Endothelial cell of umbilical vein (primary cell): ENCODE results near the gene KCNH2.

Experiments
- EZH2 ChIP-seq: IDR thresholded peaks from 2 replicates; pipeline ENCODE4 v1.6.1; 2012; ENCODE audit warnings: borderline replicate concordance, low read depth, mild to moderate bottlenecking, moderate library complexity, low read length, inconsistent platforms; ENCODE audit not compliant: severe bottlenecking
- JUN ChIP-seq: IDR thresholded peaks from 2 replicates; pipeline ENCODE4 v1.6.1; 2011; ENCODE audit warnings: borderline replicate concordance, low read depth; ENCODE audit not compliant: insufficient read length, insufficient read depth
- POLR2AphosphoS5 ChIP-seq: IDR thresholded peaks from 2 replicates; pipeline ENCODE4 v1.6.1; 2012; ENCODE audit warnings: low read depth, mild to moderate bottlenecking, control low read depth, low read length, moderate library complexity; ENCODE audit not compliant: insufficient read depth
- TF ChIP-seq, protein P1 (sequence below), 2 donors: IDR thresholded peaks; 1 replicate in 1 of 2; 2 replicates in 1 of 2; pipeline ENCODE4 v1.5.1; 2011; ENCODE audit warnings: low read length in 2 of 2, mild to moderate bottlenecking in 2 of 2, moderate library complexity in 2 of 2, control low read depth in 1 of 2, inconsistent platforms in 1 of 2, low read depth in 1 of 2; ENCODE audit not compliant: insufficient read depth in 1 of 2; ENCODE audit errors: extremely low read depth in 1 of 2

DNA sequence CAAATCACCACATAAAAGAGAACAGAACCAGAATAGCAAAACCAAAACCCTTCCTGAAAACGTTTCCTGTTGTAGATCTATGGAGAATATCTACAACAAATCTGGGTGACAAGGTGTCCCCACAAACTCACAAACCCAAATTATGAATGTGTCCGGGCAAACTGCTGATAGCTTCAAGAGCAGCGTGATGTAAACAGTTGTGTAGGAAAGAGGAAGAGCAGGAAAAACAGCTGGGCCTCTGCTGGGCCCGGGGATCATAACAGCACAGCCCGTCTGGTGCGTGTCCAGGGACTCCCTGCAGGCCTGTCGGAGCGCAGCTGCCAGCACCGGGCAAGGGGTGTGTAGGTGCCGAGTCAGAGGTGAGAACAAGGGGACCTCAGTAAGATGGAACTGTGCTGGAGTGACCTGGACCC, 53.7 kb downstream of the KCNH2 start:
- TF ChIP-seq, protein P1, sequence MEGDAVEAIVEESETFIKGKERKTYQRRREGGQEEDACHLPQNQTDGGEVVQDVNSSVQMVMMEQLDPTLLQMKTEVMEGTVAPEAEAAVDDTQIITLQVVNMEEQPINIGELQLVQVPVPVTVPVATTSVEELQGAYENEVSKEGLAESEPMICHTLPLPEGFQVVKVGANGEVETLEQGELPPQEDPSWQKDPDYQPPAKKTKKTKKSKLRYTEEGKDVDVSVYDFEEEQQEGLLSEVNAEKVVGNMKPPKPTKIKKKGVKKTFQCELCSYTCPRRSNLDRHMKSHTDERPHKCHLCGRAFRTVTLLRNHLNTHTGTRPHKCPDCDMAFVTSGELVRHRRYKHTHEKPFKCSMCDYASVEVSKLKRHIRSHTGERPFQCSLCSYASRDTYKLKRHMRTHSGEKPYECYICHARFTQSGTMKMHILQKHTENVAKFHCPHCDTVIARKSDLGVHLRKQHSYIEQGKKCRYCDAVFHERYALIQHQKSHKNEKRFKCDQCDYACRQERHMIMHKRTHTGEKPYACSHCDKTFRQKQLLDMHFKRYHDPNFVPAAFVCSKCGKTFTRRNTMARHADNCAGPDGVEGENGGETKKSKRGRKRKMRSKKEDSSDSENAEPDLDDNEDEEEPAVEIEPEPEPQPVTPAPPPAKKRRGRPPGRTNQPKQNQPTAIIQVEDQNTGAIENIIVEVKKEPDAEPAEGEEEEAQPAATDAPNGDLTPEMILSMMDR (IDR thresholded peaks at IDR 0.05; ENCODE audit: extremely low read depth in 1 of 2, insufficient read depth in 1 of 2, low read depth in 1 of 2, low read length in 2 of 2): no peak
- TF ChIP-seq JUN (no peak), EZH2 (no peak), POLR2AphosphoS5 (no peak)
